ENCODE measurements around the gene MAP2K7.

Gene MAP2K7

DNA sequence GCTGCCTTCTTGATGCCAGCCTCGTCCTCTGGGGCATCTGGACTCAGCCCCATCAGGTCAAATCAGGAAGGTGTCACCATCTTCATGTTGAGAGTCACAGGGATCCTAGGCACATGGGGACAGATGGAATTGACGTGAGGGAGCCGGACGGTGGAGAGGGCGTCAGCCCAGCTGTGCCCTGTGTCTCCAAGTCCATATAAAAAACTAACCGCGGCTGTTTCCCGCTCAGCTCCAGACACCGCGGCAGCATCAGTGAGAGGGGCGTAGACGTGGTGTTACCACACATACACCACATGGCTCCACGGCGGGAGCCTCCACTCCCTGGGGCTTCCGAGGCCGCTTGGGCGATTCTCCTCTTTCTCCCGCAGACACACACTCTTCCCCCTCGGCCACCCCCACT lies 23.8 kb upstream of the MAP2K7 start:
- Histone ChIP-seq H3K4me3 (ENCODE audit: low read depth, low read length) (no peak overlapping the region), H3K36me3 (replicated peaks) (no peaks in the 10 kb centered on the region), H3K27ac (no peak overlapping the region), H3K27me3 (replicated peaks) (no peaks in the 10 kb centered on the region)
- in situ Hi-C loops (cut with HindIII; ENCODE audit: low pct_ligation_motif_present, low sequenced_read_pairs): no loop called here
- no peak for DNase-seq
- no peak for TF ChIP-seq CTCF (IDR thresholded peaks at IDR 0.05; ENCODE audit: low read depth, low read length, missing control alignments)

DNA sequence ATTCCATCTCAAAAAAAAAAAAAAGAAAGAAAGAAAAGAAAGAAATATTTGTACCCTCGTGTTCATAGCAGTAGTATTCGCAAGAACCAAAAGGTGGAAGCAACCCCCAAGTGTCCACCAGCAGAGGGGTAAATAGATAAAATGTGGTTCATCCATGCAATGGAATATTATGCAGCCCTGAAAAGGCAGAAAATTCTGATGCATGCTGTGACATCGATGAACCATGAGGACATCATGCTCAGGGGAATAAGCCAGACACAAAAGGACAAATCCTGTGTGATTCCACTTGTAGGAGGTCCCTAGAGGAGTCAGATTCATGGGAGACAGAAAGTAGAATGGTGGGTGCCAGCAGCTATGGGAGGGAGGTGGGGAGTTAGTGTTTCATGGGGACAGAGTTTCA lies 21.8 kb upstream of the MAP2K7 start:
- TF ChIP-seq CTCF (IDR thresholded peaks at IDR 0.05; ENCODE audit: low read depth, low read length, missing control alignments): no peak
- H3K36me3 ChIP-seq (replicated peaks): no peaks in the 10 kb centered on the region
- H3K27me3 ChIP-seq (replicated peaks): no peaks in the 10 kb centered on the region
- DNase-seq: no peak
- H3K27ac ChIP-seq: no peak overlapping the region
- no peak overlapping the region for H3K4me3 ChIP-seq (ENCODE audit: low read depth, low read length)
- in situ Hi-C loops (cut with HindIII; ENCODE audit: low pct_ligation_motif_present, low sequenced_read_pairs): no loop called here

DNA sequence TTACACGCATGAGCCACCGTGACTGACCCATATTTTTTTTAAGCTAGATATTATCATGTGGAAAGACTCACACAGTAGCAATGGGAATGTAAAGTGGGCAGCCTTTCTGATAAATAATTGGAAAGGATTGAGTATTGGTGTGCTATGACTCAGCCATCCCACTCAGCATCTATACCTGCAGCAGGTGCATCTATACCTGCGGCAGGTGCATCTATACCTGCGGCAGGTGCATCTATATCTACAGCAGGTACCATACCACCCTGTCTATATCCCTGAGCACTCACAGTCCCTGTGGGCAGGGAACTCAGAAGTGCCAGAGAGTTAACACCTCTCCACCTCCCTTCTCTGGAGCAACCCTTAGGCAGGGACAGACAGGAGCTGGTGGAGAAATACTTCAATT lies 20.6 kb upstream of the MAP2K7 start:
- in situ Hi-C loops (cut with HindIII; ENCODE audit: low pct_ligation_motif_present, low sequenced_read_pairs): no loop called here
- Histone ChIP-seq H3K36me3 (replicated peaks) (no peaks in the 10 kb centered on the region), H3K4me3 (ENCODE audit: low read depth, low read length) (no peak overlapping the region), H3K27ac (no peak overlapping the region), H3K27me3 (replicated peaks) (no peaks in the 10 kb centered on the region)
- TF ChIP-seq CTCF (IDR thresholded peaks at IDR 0.05; ENCODE audit: low read depth, low read length, missing control alignments): no peak
- DNase-seq: no peak

GRCh38 chr19:7883796-7884570 lies 19.7 kb upstream of the MAP2K7 start:
- Histone ChIP-seq H3K27me3 (replicated peaks) (no peaks in the 10 kb centered on the region), H3K4me3 (ENCODE audit: low read depth, low read length) (no peak overlapping the region), H3K27ac (no peak overlapping the region), H3K36me3 (replicated peaks) (no peaks in the 10 kb centered on the region)
- DNase-seq: no peak
- no peak for TF ChIP-seq CTCF (IDR thresholded peaks at IDR 0.05; ENCODE audit: low read depth, low read length, missing control alignments)
- in situ Hi-C loops (cut with HindIII; ENCODE audit: low pct_ligation_motif_present, low sequenced_read_pairs): no loop called here

DNA sequence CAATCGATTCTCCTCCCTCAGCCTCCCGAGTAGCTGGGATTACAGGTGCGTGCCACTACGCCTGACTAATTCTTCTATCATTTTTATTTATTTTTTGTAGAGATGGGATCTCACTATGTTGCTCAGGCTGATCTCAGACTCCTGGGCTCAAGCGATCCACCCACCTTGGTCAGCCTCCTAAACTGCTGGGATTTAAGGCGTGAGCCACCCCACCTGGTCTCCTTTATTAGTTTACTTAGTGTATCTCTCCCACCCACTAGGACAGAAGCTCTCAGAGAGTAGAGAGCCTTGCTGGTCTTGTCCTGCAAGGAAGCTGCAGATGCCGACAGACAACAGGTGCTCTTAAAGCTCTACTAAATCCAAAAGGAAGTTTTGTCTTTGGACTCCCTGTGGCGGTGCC lies 17.9 kb upstream of the MAP2K7 start:
- Histone ChIP-seq H3K27ac (no peak overlapping the region), H3K36me3 (replicated peaks) (no peaks in the 10 kb centered on the region), H3K27me3 (replicated peaks) (no peaks in the 10 kb centered on the region), H3K4me3 (ENCODE audit: low read depth, low read length) (no peak overlapping the region)
- in situ Hi-C loops (cut with HindIII; ENCODE audit: low pct_ligation_motif_present, low sequenced_read_pairs): no loop called here
- TF ChIP-seq CTCF (IDR thresholded peaks at IDR 0.05; ENCODE audit: low read depth, low read length, missing control alignments): no peak
- DNase-seq: no peak

All from brain microvascular endothelial cell (primary cell).